ENCODE results near the gene MAB21L4.
A peak's percentile ranks its signal among the peaks of the same experiment; 100 is the strongest.
"Not testable (repeated sequence)": the region's sequence is repeated elsewhere in the genome, so short reads cannot be mapped to it uniquely, and the experiment has no call there.

The MAB21L4 gene

DNA sequence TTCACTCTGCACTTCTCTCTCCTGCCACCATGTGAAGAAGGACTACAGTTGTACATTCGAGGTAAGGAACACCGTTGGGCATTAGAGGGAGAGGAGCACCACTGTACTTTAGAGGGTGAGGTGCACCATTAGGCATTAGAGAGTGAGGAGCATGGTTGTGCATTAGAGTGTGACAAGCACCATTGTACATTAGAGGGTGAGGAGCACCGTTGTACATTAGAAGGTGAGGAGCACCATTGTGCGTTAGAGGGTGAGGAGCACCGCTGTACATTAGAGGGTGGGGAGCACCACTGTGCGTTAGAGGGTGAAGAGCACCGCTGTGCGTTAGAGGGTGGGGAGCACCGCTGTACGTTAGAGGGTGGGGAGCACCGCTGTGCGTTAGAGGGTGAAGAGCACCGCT is 48.1 kb downstream of the MAB21L4 start:
- no peak for TF ChIP-seq CTCF (IDR thresholded peaks at IDR 0.05; ENCODE audit: poor library complexity, severe bottlenecking)
- Histone ChIP-seq H3K9me3 (ENCODE audit: severe bottlenecking) (no peaks in the 10 kb centered on the region), H3K4me1 (ENCODE audit: insufficient read depth, poor library complexity, severe bottlenecking) (no peaks in the 10 kb centered on the region), H3K27ac (ENCODE audit: poor library complexity, severe bottlenecking) (no peak overlapping the region), H3K4me3 (ENCODE audit: severe bottlenecking) (no peak overlapping the region), H3K27me3 (ENCODE audit: insufficient read depth, poor library complexity, severe bottlenecking) (peaks cover 3% of the 10 kb centered on the region), H3K36me3 (ENCODE audit: low read depth) (no peaks in the 10 kb centered on the region)
- ATAC-seq (ENCODE audit: low read depth): no peak
- no peak for DNase-seq (ENCODE audit: low spot score)

DNA sequence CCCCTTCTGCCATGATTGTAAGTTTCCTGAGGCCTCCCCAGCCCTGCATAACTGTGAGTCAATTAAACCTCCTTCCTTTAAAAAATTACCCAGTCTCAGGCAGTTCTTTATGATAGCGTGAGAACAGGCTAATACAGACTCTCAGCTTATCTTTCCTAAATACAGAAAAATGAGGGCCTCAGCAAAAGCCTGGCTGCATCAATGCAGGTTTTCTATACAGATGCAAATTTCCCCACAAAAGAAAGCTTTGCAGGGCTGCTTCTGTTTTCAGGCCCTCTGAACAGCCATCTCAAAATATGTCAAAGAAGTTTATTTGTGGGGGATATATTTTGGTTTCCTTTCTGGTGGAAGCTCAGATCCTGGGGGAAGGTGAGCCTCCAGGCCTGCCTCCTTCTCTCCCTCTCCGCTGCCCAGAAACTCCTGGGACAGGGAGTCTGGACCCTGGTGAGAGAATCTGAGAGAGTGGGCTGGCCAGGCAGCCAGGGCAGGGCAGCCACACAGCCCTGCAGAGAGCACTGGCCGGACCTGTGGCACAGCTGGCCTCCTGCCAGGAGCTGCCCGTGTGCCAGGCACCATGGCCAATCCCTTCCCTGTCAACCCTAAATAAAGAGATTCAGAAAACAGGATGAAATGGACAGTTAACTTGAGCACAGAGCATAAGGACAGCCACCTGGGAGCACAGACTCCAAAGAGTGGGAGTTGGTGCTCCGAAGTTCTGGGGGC is 48.9 kb downstream of the MAB21L4 start:
- ATAC-seq (ENCODE audit: low read depth) (no peak), DNase-seq (ENCODE audit: low spot score) (no peak)
- Histone ChIP-seq H3K27ac (ENCODE audit: poor library complexity, severe bottlenecking) (no peak overlapping the region), H3K9me3 (ENCODE audit: severe bottlenecking) (no peaks in the 10 kb centered on the region), H3K27me3 (ENCODE audit: insufficient read depth, poor library complexity, severe bottlenecking) (peaks cover 3% of the 10 kb centered on the region), H3K36me3 (ENCODE audit: low read depth) (no peaks in the 10 kb centered on the region), H3K4me3 (ENCODE audit: severe bottlenecking) (no peak overlapping the region), H3K4me1 (ENCODE audit: insufficient read depth, poor library complexity, severe bottlenecking) (no peaks in the 10 kb centered on the region)
- no peak for TF ChIP-seq CTCF (IDR thresholded peaks at IDR 0.05; ENCODE audit: poor library complexity, severe bottlenecking)

DNA sequence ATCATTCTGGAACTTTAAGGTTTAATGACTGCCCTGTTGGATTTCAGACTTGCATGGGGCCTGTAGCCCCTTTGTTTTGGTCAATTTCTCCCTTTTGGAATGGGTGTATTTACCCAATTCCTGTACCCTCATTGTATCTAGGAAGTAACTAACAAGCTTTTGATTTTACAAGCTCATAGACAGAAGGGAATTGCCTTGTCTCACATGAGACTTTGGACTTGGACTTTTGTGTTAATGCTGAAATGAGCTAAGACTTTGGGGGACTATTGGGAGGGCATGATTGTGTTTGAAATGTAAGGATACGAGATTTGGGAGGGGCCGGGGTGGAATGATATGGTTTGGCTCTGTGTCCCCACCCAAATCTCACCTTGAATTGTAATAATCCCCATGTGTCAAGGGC is 49.6 kb downstream of the MAB21L4 start:
- H3K27me3 ChIP-seq (ENCODE audit: insufficient read depth, poor library complexity, severe bottlenecking); H3K27ac ChIP-seq (ENCODE audit: poor library complexity, severe bottlenecking); H3K4me3 ChIP-seq (ENCODE audit: severe bottlenecking); H3K9me3 ChIP-seq (ENCODE audit: severe bottlenecking); ATAC-seq (ENCODE audit: low read depth); H3K36me3 ChIP-seq (ENCODE audit: low read depth); DNase-seq (ENCODE audit: low spot score); H3K4me1 ChIP-seq (ENCODE audit: insufficient read depth, poor library complexity, severe bottlenecking): not testable (repeated sequence)

- peaks cover 5% of the 10 kb centered on the region for H3K27me3 ChIP-seq (ENCODE audit: insufficient read depth, poor library complexity, severe bottlenecking)
- H3K27ac ChIP-seq (ENCODE audit: poor library complexity, severe bottlenecking): no peak overlapping the region
- DNase-seq (ENCODE audit: low spot score) (peak; percentile 56), ATAC-seq (ENCODE audit: low read depth) (peak; percentile 87)
- peak; percentile 73 for TF ChIP-seq CTCF (IDR thresholded peaks at IDR 0.05; ENCODE audit: poor library complexity, severe bottlenecking)
- H3K4me1 ChIP-seq (ENCODE audit: insufficient read depth, poor library complexity, severe bottlenecking): no peaks in the 10 kb centered on the region
- H3K36me3 ChIP-seq (ENCODE audit: low read depth): no peaks in the 10 kb centered on the region
- no peaks in the 10 kb centered on the region for H3K9me3 ChIP-seq (ENCODE audit: severe bottlenecking)
- no peak overlapping the region for H3K4me3 ChIP-seq (ENCODE audit: severe bottlenecking)
Observed at GRCh38 chr2:240840435-240841060, 55.4 kb downstream of the MAB21L4 start.

DNA sequence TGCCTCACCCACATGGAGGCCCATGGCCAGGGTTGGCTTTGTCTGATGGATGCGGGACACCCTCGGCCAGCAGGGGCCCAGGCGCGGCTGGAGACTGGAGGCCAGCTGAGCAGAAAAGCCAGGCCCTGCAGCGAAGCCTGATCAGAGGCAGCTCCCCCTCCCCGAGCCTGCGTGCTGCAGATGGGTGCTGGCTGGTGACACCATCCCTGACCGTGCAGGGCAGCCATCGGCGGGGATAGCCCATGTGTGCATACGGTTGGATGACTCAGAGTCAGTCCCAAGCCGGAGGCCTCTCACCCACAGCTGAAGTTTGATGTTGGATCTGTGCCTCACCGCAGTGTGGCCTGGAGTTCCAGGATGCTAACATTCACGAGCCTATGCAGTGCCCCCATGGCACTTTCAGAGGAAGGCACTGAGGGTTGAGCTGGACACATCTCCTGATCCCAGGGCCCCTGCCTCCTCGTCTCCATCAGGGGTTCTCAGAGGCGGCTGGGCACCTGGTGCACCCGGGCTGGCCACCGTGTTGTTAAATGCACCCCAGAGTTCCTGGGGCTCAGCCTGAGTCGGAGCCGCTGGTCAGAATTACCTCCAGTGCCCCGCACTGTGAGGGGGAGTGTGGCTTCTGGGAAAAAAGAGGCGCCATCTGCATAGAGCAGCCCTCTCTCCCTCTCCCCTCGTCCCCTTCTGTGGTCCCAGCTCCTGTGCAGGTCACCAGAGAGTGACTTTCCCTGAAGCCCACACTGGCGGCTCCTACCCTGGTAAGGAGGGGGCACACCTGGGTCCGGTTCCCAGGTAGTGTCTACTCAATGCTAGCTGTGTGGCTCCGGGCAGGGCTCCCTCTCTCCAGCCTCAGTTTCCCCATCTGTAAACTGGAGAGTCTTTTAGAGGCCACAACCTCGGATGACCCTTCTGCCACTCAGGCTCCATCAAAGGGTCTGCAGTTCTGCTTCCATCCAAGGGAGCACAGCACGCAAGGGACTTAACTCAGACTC is 56.5 kb downstream of the MAB21L4 start:
- Histone ChIP-seq H3K27ac (ENCODE audit: poor library complexity, severe bottlenecking) (no peak overlapping the region), H3K4me3 (ENCODE audit: severe bottlenecking) (no peak overlapping the region), H3K4me1 (ENCODE audit: insufficient read depth, poor library complexity, severe bottlenecking) (no peaks in the 10 kb centered on the region), H3K36me3 (ENCODE audit: low read depth) (no peaks in the 10 kb centered on the region), H3K9me3 (ENCODE audit: severe bottlenecking) (no peaks in the 10 kb centered on the region), H3K27me3 (ENCODE audit: insufficient read depth, poor library complexity, severe bottlenecking) (peaks cover 5% of the 10 kb centered on the region)
- no peak for TF ChIP-seq CTCF (IDR thresholded peaks at IDR 0.05; ENCODE audit: poor library complexity, severe bottlenecking)
- DNase-seq (ENCODE audit: low spot score): no peak
- ATAC-seq (ENCODE audit: low read depth): no peak

Data from RWPE2 (cell line).